Endometrial microvascular endothelial cells (primary cell): ENCODE results near the gene PARVB. TPM values are rescaled to one million over a fixed set of nuclear protein-coding genes. Genes with fewer than 3 reads are reported as not detected.

Experiments used
- in situ Hi-C: cut with HindIII; loops from 2 replicates; pipeline ENCODE4 v1.10.0; 2017; ENCODE audit warnings: low sequenced_read_pairs, low pct_unique_long_range_greater_than_20kb; ENCODE audit errors: inconsistent ontology term
- total RNA-seq: library from RNA; depleted of rRNA; stranded (reverse); fragments of >200 nt; gene quantifications from one replicate; pipeline ENCODE4 v1.2.3, GENCODE V29; 2015; ENCODE audit errors: inconsistent ontology term

PARVB gene
- total RNA-seq, 1 donor from 2014 or later: 307 TPM

DNA sequence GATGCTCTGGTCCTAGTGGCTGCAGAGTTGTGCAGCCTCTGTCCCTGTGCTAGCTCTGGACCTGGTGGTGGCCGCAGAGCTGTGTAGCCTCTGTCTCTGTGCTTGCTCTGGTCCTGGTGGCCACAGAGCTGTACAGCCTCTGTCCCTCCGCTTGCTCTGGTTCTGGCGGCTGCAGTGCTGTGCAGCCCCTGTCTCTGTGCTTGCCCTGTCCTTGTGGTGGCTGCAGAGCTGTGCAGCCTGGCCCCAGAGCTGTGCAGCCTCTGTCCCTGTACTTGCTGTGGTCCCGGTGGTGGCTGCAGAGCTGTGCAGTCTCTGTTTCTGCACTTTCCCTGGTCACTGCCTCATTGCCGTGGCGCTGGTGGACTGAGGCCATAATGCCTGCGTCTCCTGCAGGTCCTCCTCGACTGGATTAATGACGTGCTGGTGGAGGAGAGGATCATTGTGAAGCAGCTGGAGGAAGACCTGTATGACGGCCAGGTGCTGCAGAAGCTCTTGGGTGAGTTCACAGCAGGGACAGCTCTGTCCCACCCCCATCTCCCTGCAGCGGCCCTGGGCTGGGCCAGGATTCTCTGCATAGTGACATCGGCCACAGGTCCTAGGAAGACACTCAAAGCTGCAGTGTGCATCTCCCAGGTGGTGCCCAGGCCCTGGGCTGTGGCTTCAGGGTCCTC, 94.7 kb downstream of the PARVB start:
- in situ Hi-C loops: no loop called here

DNA sequence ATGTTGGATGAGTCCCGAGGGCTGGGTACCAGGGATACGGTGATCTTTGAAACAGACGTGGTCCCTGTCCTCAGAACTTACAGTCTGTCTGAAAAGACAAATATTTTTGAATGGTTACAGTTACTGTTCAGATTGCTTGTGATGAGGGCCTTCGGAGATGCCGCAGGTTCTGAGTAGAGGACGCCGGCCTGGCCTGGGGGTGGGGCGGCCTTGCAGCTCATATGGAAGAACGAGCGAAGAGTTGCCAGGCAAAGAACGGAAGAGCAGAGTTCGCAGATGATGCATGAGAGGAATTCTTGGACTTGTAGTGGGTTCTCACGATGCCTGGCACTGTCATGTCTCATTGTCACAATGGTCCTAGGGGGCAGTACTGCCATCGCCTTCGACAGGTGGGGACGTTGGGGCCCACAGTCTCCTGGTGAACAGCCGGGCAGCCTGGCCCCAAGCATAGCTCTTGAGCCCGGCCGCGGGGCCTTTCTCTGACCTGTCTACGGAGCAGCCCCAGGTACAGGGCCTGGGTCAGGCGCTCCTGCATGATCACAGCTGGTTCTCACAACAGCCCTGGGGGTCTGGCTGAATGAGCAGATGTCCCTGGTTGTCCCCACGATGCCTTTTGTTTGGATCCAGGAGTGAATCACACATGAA, 95.7 kb downstream of the PARVB start:
- in situ Hi-C loops: no loop called here

DNA sequence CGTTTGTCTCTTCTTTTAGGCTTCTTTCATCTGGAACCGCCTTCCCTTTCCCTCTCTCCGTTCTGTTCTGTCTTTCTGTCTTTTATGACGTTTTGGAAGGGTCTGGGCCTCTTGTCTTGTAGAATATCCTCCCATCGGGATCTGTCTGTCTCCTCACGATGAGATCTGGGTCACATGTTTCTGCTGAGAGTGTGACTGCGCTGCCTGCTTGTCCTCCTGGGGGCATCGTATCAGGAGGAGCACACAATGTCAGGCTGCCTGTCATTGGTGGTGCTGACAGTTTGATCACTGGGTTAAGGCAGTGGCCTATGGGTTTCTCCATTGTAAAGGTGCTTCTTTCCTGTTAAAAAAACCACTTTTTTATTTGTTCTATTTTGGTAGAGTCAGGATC, 96.2 kb downstream of the PARVB start:
- in situ Hi-C loops: no loop called here

DNA sequence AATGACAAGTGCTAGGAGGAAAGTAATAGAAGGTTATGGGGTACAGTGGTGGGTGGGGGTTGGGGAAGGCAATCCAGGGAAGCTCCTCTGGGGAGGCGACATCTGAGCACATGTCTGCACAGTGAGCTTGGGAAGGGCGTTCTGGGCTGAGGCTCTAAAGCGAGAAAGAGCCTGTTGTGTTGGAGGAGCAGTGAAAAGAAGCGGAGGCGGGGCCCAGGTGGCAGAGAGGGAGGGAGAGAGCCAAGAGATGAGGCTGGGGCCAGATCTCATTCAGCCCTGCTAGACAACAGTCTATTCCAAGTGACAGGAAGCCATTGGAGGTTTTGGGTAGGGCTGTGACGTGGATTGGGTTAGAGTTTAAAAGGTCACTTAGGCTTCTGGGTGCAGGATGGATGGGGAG, 101.3 kb downstream of the PARVB start:
- in situ Hi-C loops: no loop called here

DNA sequence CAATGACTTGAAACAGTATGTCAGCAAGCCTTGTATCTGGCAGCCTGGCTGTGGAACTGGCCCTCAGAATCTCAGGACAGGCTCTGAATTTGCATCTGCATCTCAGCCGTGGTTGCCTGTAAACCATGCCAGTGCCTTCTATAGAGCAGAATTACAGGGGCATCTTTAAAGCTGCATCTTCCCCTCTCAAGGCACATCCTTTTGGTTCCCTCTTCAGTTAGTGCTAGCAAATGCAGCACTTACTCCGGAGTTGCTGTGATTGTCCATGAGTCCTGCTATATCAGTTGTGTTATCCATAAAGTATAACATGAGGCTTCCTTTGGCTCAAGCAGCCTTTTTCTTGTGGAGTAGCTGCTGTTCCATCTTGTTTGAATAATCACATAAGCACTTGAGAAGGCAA, 102.7 kb downstream of the PARVB start:
- in situ Hi-C loops: no loop called here

DNA sequence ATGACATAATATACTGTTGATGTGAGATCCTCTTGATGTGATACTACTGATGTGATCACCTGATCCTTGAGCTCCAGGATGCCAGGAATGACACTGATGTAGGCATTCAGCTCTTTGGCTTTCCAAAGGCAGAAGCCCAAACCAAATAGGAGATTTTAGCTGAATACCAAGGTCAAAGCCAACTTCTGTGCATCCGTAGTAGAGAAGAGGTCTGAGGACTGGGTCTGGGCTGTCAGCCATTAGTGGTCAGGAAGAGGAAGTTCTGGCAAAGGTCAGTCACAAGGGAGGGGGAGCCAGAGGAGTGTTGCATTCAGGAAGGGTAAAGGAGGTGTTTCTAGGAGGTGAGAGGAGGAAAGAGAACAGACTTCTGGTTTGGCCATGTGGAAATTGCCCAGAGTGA, 103.3 kb downstream of the PARVB start:
- in situ Hi-C loops: no loop called here

DNA sequence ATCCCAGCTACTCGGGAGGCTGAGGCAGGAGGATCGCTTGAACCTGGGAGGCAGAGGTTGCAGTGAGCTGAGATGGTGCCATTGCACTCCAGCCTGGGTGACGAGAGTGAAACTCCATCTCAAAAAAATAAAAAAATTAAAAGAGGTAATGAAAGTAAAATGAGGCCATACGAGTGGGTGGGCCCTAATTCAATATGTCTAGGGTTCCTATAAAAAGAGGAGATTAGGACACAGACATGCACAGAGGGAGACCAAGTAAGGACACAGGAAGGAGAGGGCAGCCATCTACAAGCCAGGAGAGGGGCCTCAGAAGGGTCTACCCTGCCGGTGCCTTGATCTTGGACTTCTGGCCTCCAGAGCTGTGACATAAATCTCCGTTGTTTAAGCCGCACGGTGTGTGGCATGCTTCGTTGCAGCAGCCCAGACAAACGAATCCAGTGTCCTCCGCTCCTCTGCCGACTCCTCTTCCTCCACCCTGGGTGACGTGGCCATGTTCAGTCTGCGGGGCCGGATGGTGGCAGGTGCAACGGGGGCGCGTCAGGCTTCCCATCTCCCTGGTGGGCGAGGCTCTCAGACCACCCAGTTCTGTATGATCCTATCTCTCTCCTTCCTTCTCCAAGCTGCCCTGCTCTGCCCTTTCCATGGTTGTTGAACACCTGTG, 105.0 kb downstream of the PARVB start:
- in situ Hi-C loops: no loop called here

DNA sequence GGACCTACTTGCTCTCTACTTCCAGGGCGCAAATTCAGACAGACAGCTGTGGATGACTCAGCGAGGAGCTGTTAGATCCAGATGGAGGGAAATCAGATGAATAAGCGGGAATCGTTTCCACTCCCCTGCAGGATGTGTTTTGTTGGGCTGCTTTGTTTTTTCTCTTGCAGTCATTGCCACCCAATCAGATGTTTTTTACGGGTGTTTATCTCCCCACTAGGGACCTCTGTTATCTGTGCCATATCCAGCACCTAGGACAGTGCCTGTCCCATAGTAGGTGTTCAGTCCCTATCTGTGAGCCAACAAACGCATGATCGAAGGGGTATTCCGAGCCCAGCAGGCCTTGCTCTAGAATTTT, 105.5 kb downstream of the PARVB start:
- in situ Hi-C loops: no loop called here

DNA sequence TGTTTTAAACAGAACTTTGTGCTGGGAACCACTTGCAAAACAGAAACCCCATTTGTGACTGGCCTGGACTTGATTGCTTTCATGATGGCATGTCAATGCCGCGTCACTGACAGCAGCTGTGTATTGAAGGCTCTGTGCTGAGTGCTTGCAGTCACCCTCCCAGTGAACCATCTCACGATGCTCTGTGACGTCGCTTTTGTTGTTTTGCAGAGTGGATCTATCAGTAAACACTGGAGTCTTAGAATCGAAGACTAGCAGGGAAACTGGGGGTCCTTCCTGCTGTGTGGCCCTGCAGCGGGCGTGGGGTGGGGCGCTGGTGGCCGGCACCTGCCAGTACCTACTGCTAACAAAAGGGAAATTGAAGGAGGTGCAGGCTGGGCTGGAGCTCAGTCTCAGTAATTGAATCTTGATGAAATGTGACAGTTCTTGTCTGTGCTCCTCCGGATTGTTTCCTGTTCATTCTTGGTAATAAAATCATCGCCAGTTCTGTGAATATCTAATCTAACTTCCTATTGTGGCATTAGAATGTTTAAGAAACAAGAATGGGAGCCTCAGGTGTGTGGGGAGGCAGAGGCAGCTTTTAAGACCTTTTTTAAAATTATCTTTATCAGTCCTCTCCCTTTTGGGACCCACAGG, 106.1 kb downstream of the PARVB start:
- in situ Hi-C loops: no loop called here

DNA sequence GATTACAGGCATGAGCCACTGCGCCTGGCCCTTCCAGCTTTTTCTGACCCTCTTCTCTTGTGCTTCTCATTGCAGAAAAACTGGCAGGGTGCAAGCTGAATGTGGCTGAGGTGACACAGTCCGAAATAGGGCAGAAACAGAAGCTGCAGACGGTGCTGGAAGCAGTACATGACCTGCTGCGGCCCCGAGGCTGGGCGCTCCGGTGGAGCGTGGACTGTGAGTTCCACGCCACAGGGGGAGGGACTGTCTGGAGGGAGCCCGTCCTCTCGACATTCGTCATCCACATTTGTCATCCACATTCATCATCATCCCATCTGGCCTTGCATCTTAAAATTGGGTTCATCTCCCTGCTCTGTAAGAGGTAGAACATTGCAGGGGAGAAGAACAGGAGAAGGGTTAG, 107.3 kb downstream of the PARVB start:
- in situ Hi-C loops: no loop called here

DNA sequence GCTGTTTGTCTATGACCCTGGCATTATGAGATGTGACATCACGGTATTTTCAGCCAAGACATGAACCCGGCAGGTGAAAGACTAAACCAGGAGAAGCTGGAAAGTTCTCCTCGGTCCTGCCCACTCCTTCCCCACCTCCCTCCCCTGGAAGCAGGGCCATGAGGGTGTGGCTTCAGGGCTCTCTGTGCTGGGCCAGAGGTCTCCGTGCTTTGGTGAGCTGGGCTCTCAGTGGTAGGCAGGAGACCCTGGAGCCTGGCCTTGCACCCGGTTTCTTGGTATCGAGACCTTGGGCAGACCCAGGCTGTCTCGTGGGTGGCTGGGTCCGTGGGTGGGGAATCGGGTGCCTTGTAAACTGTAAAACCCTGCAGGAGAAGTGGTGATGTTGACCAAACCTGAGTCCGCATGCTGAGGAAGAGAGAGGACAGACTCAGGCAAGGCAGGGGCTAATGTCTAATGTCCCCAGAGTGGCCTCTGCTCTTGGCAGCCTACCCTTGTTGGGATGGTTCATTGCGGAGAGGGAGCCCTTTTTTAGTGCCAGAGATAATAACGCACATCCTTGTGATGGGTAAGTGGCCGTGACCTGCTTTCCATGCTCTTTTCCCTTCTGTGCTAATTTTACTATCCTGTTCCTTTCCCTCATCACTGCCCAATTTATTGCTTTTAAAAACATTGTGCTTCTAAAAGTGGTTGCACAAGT, 108.0 kb downstream of the PARVB start:
- in situ Hi-C loops: no loop called here

DNA sequence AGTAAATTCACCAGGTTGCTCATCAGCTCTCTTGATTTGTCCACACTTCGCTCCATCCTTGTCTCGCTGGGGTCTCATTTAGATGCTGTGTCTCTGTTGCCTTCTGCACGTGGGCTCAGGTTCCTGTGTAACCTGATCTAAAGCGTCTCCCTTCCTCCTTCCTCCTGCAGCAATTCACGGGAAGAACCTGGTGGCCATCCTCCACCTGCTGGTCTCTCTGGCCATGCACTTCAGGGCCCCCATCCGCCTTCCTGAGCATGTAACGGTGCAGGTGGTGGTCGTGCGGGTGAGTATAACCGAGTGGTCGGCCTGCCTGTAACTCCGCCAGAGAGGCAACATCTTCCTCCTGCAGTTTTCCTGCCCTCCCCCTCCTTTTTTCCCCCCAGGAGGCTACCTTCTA, 108.6 kb downstream of the PARVB start:
- in situ Hi-C loops: no loop called here

DNA sequence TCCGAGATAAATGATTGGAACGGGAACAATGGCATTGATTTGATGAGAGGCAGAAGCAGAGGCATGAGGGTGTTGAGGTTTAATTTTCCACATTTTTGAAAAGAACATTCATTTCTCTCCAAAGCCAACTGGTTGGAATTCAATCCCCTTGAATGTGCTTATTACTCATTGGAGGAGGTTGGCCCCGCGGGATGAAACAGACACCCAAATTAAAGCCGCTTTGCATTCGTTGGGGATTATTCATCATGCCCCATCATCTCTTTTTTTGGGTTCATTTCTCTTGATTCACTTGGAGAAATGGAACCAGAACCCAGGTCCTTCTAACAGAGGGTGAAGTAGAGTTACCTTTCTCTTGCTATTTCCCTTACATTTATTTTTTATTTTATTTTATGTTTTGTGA, 109.1 kb downstream of the PARVB start:
- in situ Hi-C loops: no loop called here

DNA sequence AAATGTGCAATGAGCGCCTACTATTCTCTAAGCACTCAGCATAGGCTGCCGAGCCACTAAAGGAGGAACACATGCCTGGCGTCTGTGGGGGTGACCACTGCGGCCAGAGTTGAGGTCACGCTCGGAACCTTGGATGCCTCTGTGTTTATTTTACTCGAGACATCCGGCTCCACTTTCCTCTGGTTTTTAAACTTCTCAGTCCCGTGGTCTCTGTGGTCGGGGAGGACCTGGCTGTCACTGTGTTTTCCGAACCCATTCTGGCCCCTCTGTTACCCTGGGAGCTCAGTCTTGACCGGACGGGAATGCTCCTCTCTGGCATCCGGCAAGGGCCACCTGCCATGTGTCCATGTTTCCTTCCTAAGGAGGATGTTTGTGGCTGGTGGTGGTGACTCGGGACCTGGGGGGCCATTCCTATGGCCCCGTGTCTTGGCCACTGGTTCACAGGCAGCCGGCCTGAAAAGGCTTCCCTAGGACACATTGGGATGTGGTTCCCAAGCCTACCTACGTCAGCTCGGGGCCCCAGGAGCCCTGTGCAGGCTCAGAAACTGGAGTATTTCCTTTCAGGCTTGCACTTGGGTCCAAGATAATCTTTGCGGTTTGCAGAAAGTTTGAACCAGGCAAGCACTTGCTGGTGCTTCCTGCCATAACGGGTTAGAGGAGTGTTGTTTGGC, 109.9 kb downstream of the PARVB start:
- in situ Hi-C loops: no loop called here

DNA sequence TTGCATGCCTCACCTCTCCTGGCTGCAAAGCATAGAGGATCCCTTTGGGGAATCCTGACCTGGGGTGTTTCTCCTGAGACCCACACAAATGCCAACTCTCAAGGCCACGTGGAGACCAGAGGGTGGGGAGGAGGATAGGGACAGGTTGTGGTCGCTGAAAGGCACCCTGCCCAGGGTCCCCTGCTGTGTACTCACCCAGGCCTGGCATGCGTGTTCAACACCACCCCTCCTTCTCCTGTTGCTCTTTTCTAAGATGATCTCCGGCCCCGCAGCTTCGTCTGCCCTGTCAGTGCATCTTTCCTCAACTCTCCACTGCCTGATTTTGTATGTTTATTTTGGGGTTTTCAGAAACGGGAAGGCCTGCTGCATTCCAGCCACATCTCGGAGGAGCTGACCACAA, 112.0 kb downstream of the PARVB start:
- in situ Hi-C loops: no loop called here

DNA sequence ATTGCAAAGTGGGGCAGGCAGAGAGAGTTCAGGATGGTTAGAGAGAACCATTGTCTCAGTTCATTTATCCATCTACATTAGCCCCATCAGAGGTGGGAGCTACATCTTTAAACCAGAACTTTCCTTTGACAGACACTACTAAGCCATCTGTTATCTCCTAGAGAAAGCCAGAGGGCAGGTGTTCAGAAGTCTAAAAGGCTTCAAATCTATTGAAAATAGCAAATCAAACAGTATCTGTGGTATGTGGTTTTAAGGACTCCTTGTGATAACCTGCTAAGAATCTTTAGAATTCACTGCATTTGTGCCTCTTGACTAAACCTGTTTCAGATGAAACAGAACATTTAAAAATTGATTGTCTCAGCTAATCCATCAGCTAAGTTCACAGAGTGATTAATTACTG, 112.7 kb downstream of the PARVB start:
- in situ Hi-C loops: no loop called here

DNA sequence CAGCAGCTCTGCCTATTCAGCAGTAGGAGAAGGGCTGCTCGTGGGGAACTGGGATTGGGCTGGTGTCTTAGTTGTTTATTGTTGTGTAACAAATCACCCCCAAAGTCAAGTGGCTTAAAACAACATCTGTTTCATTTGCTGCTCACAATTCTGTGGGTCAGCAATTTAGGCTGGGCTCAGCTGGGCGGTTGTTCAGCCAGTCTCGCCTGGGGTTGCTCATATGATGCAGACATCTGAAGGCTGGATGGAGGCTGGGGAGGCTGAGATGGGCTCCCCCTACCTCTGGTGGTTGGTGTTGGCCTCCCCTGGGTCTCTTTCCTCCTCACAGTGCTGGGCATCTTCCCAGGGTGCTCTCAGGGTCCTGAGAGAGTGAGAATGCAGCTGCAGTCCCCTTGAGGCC, 113.3 kb downstream of the PARVB start:
- in situ Hi-C loops: no loop called here

DNA sequence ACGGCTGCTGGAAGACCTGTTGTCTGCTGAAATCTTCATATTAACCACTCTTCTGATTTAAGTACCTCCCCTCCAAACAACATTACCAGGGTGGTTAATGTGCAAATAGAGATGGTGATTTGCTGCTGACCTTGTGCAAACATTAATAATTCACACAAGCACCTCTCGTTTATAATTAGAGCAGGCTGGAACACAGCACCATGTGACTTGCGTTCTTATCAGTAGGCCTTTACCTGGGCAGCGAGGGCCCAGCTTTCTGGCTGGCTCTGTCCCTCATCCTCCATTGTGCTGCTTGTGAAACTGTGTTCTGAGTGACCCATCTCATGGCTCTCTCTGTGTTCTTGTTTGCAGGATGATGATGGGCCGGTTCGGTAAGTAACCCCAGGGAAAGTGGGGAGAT, 115.7 kb downstream of the PARVB start:
- in situ Hi-C loops: no loop called here
